H9 (cell line): ENCODE data around the gene HS6ST1. TPM values are rescaled to one million over a fixed set of nuclear protein-coding genes. Genes with fewer than 3 reads are reported as not detected.

ENCODE experiments used
- DNase-seq: peaks from one replicate; pipeline ENCODE4 v3.0.0-alpha.2; 2017
- H2AFZ ChIP-seq: one replicate; pipeline ENCODE4 v1.6.1; 2013; ENCODE audit warnings: mild to moderate bottlenecking, low read length, control low read depth, moderate library complexity
- H2AK5ac ChIP-seq: 2 replicates; pipeline ENCODE4 v1.6.1; 2013; ENCODE audit warnings: low read length, control low read depth, mixed read lengths; ENCODE audit not compliant: insufficient read length
- H2BK120ac ChIP-seq: one replicate; pipeline ENCODE4 v1.6.1; 2013; ENCODE audit warnings: low read depth, mild to moderate bottlenecking, low read length, control low read depth, inconsistent platforms; ENCODE audit not compliant: poor library complexity, severe bottlenecking
- H2BK12ac ChIP-seq: 2 replicates; pipeline ENCODE4 v1.6.1; 2013; ENCODE audit warnings: low read length, control low read depth, mixed read lengths, low read depth; ENCODE audit not compliant: insufficient read length
- H2BK15ac ChIP-seq: 2 replicates; pipeline ENCODE4 v1.6.1; 2013; ENCODE audit warnings: low read depth, low read length, control low read depth
- H2BK20ac ChIP-seq: one replicate; pipeline ENCODE4 v1.6.1; 2013; ENCODE audit warnings: low read depth, mild to moderate bottlenecking, low read length, control low read depth, inconsistent platforms; ENCODE audit not compliant: poor library complexity, severe bottlenecking
- H2BK5ac ChIP-seq: 2 replicates; pipeline ENCODE4 v1.6.1; 2013; ENCODE audit warnings: low read length, control low read depth, mixed read lengths; ENCODE audit not compliant: insufficient read length
- H3K14ac ChIP-seq: 2 replicates; pipeline ENCODE4 v1.6.1; 2013; ENCODE audit warnings: low read length, control low read depth; ENCODE audit not compliant: insufficient read depth
- H3K18ac ChIP-seq: 2 replicates; pipeline ENCODE4 v1.6.1; 2013; ENCODE audit warnings: low read depth, mild to moderate bottlenecking, mixed read lengths, low read length, control low read depth; ENCODE audit not compliant: insufficient read length
- H3K23ac ChIP-seq: 2 replicates; pipeline ENCODE4 v1.6.1; 2013; ENCODE audit warnings: low read length, control low read depth, mixed read lengths, low read depth; ENCODE audit not compliant: insufficient read length
- H3K23me2 ChIP-seq: 2 replicates; pipeline ENCODE4 v1.6.1; 2013; ENCODE audit warnings: low read depth, mild to moderate bottlenecking, mixed read lengths, low read length, control low read depth; ENCODE audit not compliant: insufficient read length, poor library complexity, severe bottlenecking
- H3K27ac ChIP-seq: 2 replicates; pipeline ENCODE4 v1.5.1; 2013; ENCODE audit warnings: low read length, control low read depth, mixed read lengths, low read depth; ENCODE audit not compliant: insufficient read length
- H3K27me3 ChIP-seq: 2 replicates; pipeline ENCODE4 v1.6.1; 2013; ENCODE audit warnings: low read length, control low read depth, inconsistent platforms; ENCODE audit not compliant: insufficient read depth
- H3K4ac ChIP-seq: 2 replicates; pipeline ENCODE4 v1.6.1; 2013; ENCODE audit warnings: low read depth, mild to moderate bottlenecking, control low read depth, inconsistent platforms, low read length, moderate library complexity
- H3K4me1 ChIP-seq: 2 replicates; pipeline ENCODE4 v1.6.1; 2013; ENCODE audit warnings: low read length, control low read depth, inconsistent platforms; ENCODE audit not compliant: insufficient read depth
- H3K4me2 ChIP-seq: 2 replicates; pipeline ENCODE4 v1.6.1; 2013; ENCODE audit warnings: low read length, control low read depth, mixed read lengths; ENCODE audit not compliant: insufficient read length, insufficient read depth
- H3K56ac ChIP-seq: 2 replicates; pipeline ENCODE4 v1.6.1; 2013; ENCODE audit warnings: low read depth, mild to moderate bottlenecking, mixed read lengths, low read length, control low read depth; ENCODE audit not compliant: insufficient read length
- H3K79me1 ChIP-seq: 2 replicates; pipeline ENCODE4 v1.6.1; 2013; ENCODE audit warnings: low read depth, mild to moderate bottlenecking, moderate library complexity, low read length, control low read depth, inconsistent platforms; ENCODE audit not compliant: insufficient read depth, poor library complexity, severe bottlenecking
- H3K79me2 ChIP-seq: 2 replicates; pipeline ENCODE4 v1.6.1; 2013; ENCODE audit warnings: low read length, control low read depth, inconsistent platforms; ENCODE audit not compliant: insufficient read depth
- H3K9ac ChIP-seq: 2 replicates; pipeline ENCODE4 v1.6.1; 2013; ENCODE audit warnings: low read length, control low read depth, mixed read lengths; ENCODE audit not compliant: insufficient read length; ENCODE audit errors: extremely low read depth
- H3K9me3 ChIP-seq: one replicate; pipeline ENCODE4 v1.6.1; 2013; ENCODE audit warnings: low read depth, low read length, inconsistent platforms; ENCODE audit not compliant: control insufficient read depth
- H3T11ph ChIP-seq: one replicate; pipeline ENCODE4 v1.6.1; 2013; ENCODE audit warnings: mild to moderate bottlenecking, low read length, control low read depth, inconsistent platforms
- H4K20me1 ChIP-seq: one replicate; pipeline ENCODE4 v1.6.1; 2013; ENCODE audit not compliant: control insufficient read depth, insufficient read length, insufficient read depth
- H4K5ac ChIP-seq: 2 replicates; pipeline ENCODE4 v1.6.1; 2013; ENCODE audit warnings: low read depth, mild to moderate bottlenecking, mixed read lengths, low read length, control low read depth; ENCODE audit not compliant: insufficient read length
- H4K8ac ChIP-seq: replicated peaks from 2 replicates; pipeline ENCODE4 v1.6.1; 2013; ENCODE audit warnings: low read length, control low read depth, mixed read lengths, low read depth; ENCODE audit not compliant: insufficient read length
- H4K91ac ChIP-seq: 2 replicates; pipeline ENCODE4 v1.6.1; 2013; ENCODE audit warnings: low read depth, mild to moderate bottlenecking, moderate library complexity, mixed read lengths, low read length, control low read depth; ENCODE audit not compliant: insufficient read length
- H3K27ac Mint-ChIP-seq, 3 experiments: 2 replicates in 2 of 3; 3 replicates in 1 of 3; pipeline ENCODE4 v1.8.0; 2020 to 2021; ENCODE audit warnings: mixed read lengths in 3 of 3, mild to moderate bottlenecking in 1 of 3, moderate library complexity in 1 of 3
- H3K27me3 Mint-ChIP-seq: 2 replicates; pipeline ENCODE4 v1.8.0; 2021; ENCODE audit warnings: low read depth, mild to moderate bottlenecking, moderate library complexity, mixed read lengths
- H3K36me3 Mint-ChIP-seq, 3 experiments: 2 replicates in 2 of 3; 3 replicates in 1 of 3; pipeline ENCODE4 v1.8.0; 2020 to 2021; ENCODE audit warnings: low read depth in 3 of 3, mixed read lengths in 3 of 3; ENCODE audit not compliant: insufficient read depth in 1 of 3
- H3K4me1 Mint-ChIP-seq, 2 experiments: 2 replicates each; pipeline ENCODE4 v1.8.0; 2020; ENCODE audit warnings: mixed read lengths in 2 of 2
- H3K4me3 Mint-ChIP-seq, 2 experiments: 2 replicates in 1 of 2; 3 replicates in 1 of 2; pipeline ENCODE4 v1.8.0; 2020 to 2021; ENCODE audit warnings: mild to moderate bottlenecking in 2 of 2, mixed read lengths in 2 of 2, moderate library complexity in 1 of 2
- H3K9me3 Mint-ChIP-seq, 2 experiments: 2 replicates in 1 of 2; 3 replicates in 1 of 2; pipeline ENCODE4 v1.8.0; 2020; ENCODE audit warnings: mild to moderate bottlenecking in 2 of 2, mixed read lengths in 2 of 2, moderate library complexity in 1 of 2
- CTCF ChIP-seq: fragments of 200-600 bp; sonication (generic); conservative IDR thresholded peaks from 3 replicates; pipeline ENCODE4 v1.8.0; 2021; ENCODE audit warnings: antibody characterized with exemption, mild to moderate bottlenecking
- WGBS: extraction: QIAGEN DNeasy Blood & Tissue Kit; methylation state at CpG from one replicate; pipeline ENCODE4 v1.1.7; 2013; ENCODE audit warnings: missing lambda C conversion rate, low lambda C conversion rate, mixed read lengths; ENCODE audit not compliant: insufficient read length; ENCODE audit errors: extremely low coverage; 5-methylcytosine and 5-hydroxymethylcytosine counted together
- total RNA-seq: library from RNA; stranded (reverse); gene quantifications from 2 replicates; pipeline ENCODE4 v1.2.1, GENCODE V29; 2021

Gene HS6ST1
- total RNA-seq, 1 experiment from 2014 or later: 60.2 TPM

GRCh38 chr2:128219891-128220290, 98.8 kb downstream of the HS6ST1 start:
- H3K36me3 Mint-ChIP-seq: no peaks in the 10 kb centered on the region

More at GRCh38 chr2:128219891-128220290, 98.8 kb downstream of the HS6ST1 start:
- H3K23me2 ChIP-seq: no peaks in the 10 kb centered on the region
- no peak overlapping the region for H3K9ac ChIP-seq
- no peak overlapping the region; the same call in 1 of the 2 replicates for H3K14ac ChIP-seq
- H3K23ac ChIP-seq: no peak overlapping the region
- H2BK15ac ChIP-seq: no peak overlapping the region
- no peak overlapping the region for H3K18ac ChIP-seq
- H3K4me2 ChIP-seq: no peak overlapping the region
- no peaks in the 10 kb centered on the region for H3K79me1 ChIP-seq
- H3K79me2 ChIP-seq: no peaks in the 10 kb centered on the region
- H3K56ac ChIP-seq: no peak overlapping the region
- no peak for DNase-seq
- no peak overlapping the region for H2AFZ ChIP-seq
- H3K9me3 Mint-ChIP-seq: no peaks in the 10 kb centered on the region
- H2BK12ac ChIP-seq: no peak overlapping the region
- H3K27me3 ChIP-seq: no peaks in the 10 kb centered on the region
- H3K9me3 ChIP-seq: no peaks in the 10 kb centered on the region
- H2AK5ac ChIP-seq: no peak overlapping the region
- no peak for TF ChIP-seq CTCF
- H4K5ac ChIP-seq: no peak overlapping the region
- no peaks in the 10 kb centered on the region; the same call in 1 of the 2 replicates for H3K27me3 Mint-ChIP-seq
- H3K4me1 ChIP-seq: no peaks in the 10 kb centered on the region
- H2BK20ac ChIP-seq: no peak overlapping the region
- H3T11ph ChIP-seq: no peak overlapping the region
- H4K8ac ChIP-seq: no peak overlapping the region
- peaks cover 10 to 12% of the 10 kb centered on the region in 2 experiments for H3K4me1 Mint-ChIP-seq
- H2BK120ac ChIP-seq: no peak overlapping the region
- H3K27ac Mint-ChIP-seq: no peak overlapping the region; a peak in 1 of 7 replicates
- no peak overlapping the region for H3K4me3 Mint-ChIP-seq
- no peak overlapping the region for H3K27ac ChIP-seq
- H4K20me1 ChIP-seq: no peaks in the 10 kb centered on the region
- H3K4ac ChIP-seq: no peak overlapping the region
- no peak overlapping the region for H2BK5ac ChIP-seq
- no peak overlapping the region for H4K91ac ChIP-seq
- no CpG with 5 or more reads among the region's 8 CpGs for WGBS
